Renal cortex interstitium (tissue), 11 donors: Measurements from ENCODE around the gene HNRNPF. TPM values are rescaled to one million over a fixed set of nuclear protein-coding genes. Genes with fewer than 3 reads are reported as not detected.

Experiments
- DNase-seq, 11 donors: peaks; one replicate each; pipeline ENCODE4 v3.0.0-alpha.2; 2013; ENCODE audit warnings: low read depth in 9 of 11, low spot score in 4 of 11; ENCODE audit errors: extremely low read depth in 1 of 11
- polyA plus RNA-seq, 3 donors: library from polyadenylated mRNA; unstranded; fragments of 120-200 nt; gene quantifications; one replicate each; pipeline ENCODE4 v1.2.1, GENCODE V29; 2013; ENCODE audit not compliant: insufficient read length in 3 of 3

Gene HNRNPF
- polyA plus RNA-seq, 3 donors, result 214 to 225 (median 217) TPM

DNA sequence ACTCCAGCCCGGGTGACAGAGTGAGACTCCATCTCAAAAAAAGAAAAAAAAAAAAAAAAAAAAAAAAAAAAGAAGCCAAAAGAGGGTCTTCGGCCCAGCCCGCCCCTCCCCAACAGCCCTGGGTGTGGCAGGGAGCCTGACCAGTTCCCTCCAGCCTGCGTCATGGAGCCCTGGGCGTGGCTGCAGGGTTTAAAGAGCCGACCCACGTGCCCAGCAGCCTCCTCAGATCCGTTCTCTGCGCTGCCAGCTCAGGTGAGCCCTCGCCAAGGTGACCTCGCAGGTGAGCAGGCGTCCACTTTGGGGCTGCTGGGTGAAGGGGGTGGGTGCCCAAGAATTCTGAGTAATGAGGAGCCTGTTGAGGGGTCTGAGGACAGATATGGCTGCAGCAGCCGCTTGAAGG, 37.6 kb downstream of the HNRNPF start, which contains the start of gene FXYD4:
Gene FXYD4, plus strand, starts transcription at position 219 of the 400 bp plus-strand sequence. CDS start 2,111 bp downstream, outside the sequence.
- no peak for DNase-seq

DNA sequence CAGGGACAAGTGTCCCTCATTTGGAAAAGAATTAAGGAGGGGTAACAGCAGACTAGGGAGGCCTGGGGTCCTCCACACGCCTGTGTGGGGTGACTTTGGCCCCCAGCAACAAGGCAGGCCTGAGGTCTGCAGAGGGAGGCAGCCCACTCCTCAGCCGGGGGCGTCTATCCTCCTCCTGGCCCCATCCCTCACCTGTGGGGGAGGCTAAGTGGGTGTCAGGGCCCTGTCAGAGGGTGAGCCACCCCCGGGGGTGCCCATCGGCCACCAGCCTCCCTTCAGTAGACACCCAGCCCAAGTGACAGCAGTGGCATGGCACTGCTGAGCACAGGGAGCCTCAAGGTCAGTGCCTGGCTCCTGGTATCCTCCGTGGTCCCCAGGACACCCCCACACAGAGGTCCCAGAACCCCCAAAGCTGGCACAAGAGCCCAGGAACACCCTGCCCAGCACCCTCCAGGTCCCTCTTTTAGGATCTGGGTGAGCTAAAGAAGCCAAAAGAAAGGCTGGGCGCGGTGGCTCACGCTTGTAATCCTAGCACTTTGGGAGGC, 38.2 kb downstream of the HNRNPF start:
- no peak for DNase-seq

DNA sequence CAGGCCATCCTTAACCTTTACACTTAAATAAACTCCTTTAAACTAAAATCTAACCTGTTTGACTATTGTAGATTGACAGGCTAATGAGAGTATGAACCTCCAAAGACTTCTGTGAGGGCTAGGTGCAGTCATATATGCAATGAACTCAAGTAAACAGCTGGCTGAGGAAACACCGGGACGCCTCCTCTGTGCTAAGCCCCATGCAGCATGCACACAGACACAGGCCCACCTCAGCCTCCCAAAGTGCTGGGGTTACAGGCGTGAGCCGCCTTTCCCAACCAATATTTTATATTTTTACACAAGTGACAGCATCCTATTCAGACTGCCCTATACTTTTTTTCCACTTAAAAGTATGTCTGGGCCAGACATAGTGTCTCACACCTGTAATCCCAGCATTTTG, 39.1 kb downstream of the HNRNPF start:
- DNase-seq, result no peak

DNA sequence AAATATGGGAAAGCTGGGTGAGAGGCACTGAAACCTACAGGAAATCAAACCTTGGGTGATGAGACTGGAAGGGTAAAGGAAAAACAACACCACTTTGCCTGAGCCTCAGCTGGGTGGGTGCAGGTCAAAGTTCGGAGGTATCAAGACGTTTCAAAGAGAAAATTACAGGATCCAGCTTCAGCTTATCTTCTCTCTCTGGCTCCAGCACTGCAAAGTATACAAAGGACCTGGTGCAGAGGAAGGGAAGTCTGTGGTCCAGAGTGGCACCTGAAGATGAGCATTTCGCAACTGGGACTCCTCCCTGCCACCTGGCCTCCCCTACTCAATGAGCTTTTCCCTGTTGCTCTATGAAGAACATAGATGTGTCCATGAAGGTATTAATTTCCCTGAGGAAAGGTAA, 44.0 kb downstream of the HNRNPF start:
- no peak for DNase-seq

DNA sequence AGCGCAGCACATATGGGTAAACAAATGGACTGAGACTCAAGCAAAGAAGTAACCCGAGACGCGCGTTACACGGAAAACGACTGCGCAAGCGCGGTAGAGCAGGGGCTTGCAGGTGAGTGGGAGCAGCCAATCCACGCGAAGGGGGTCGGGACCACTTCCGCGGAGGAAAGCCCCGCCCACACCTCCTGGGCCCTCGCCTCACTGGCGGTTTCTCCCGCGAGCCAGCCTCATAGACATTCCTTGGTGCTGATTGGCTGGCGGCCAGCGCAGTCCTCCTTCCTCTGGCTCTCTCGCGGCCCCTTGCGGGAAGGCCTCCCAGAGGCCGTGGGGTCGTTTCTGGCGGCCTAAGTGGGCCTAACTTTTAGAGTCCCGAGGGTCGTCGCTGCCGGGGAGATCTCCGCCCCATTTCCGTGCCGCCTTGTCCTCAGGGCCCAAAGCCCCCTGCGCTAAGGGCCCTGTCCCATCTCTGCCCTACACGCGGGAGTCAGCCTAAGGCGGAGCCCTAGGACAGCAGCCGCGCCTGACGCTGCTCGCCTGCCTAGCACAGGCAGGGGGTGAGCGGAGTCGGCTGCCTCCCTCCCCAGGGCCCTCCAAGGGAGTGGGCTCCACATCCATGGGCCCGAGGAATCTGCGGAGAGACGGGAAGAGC, 46.7 kb downstream of the HNRNPF start:
- peak; percentile 86 to 97 (median 94) for DNase-seq

DNA sequence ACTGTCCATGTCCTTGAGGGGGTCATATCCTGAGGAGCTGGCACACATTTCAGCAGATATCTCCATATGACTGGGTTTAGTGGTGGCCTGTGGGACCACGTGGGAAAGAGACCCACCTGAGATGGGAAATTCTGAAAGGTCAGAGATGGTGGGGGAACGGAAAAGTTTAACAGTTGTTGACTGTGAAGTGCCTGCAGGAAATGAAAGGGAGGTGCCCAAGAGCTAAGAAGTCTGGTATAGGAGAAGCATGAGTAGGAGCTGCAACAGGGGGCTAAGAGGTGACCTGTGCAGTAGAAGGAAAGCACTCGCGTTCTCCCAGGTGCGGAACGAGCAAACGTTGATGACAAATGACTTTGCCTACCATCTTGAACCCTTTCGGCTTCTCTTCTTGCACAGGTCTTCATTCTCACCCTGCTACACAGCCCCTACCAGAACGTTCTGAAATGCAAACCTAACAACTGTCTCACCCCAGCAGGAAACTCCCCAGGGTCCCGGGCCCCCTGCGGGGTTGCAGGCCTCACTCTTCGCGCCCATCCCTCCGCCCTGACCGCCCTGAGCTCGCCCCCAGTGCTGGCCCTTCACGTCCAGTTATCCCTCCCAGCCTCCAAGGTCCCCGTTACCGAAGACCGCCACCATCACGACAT, 47.3 kb downstream of the HNRNPF start:
- no peak for DNase-seq

DNA sequence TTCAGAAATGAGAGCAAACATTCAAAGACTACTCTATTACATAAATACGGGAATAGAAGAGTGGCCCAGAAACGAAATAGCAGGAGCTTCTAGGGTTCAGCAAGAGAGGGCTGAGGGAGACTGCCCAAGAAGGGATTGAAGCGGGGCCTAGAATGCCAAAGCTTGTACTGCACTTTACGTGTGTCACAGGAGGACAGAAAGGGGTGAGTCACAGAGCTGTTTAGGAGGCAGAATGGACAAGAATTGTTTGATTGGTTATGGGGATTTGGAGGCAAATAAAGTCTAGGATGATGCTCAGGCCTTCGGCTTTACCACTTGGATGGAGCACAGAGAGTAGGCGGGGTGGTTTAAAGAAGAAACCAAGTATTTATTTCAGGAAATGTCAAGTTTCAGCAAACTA, 48.9 kb downstream of the HNRNPF start:
- no peak for DNase-seq

DNA sequence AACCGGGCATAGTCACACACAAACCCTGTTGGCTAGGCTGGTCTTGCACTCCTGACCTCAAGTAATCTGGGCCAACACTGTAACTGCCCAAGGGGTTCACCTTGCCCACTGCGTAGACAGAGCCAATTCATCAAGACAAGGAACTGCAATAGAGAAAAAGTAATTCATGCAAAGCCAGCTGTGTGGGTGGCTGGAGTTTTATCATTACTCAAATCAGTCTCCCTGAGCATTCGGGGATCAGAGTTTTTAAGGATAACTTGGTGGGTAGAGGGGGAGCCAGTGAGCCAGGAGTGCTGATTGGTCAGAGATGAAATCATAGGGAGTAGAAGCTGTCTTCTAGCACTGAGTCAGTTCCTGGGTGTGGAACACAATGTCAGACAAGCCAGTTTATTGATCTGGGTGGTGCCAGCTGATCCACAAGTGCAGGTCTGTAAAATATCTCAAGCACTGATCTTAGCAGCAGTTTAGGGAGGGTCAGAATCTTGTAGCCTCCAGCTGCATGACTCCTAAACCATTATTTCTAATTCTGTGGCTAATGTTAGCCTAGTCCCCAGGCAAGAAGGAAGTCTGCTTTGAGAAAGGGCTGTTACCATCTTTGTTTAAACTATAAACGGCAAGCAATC, 53.1 kb downstream of the HNRNPF start:
- no peak for DNase-seq

DNA sequence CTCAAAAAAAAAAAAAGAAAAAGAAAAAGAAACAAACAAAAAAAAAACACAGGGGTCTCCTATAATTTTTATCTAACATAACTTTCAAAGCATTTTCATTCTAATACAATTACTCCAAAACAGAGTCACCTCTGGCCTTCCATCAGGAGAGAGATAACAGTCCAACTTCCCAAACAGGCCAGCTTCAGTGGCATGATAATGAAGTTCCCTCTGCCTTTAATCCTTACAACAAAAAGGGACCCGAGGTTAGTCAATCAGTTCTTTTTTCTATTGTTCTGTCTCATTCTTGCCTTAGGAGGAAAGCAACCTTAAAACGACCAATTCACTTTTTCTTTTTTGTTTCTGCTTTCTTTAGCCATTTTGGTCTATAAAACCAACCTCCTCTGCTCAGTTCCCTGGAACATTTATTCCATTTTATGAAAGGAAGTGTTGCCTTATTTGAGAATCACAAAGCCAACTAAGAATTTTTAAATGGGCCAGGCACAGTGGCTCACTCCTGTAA, 54.1 kb downstream of the HNRNPF start:
- DNase-seq, result no peak

DNA sequence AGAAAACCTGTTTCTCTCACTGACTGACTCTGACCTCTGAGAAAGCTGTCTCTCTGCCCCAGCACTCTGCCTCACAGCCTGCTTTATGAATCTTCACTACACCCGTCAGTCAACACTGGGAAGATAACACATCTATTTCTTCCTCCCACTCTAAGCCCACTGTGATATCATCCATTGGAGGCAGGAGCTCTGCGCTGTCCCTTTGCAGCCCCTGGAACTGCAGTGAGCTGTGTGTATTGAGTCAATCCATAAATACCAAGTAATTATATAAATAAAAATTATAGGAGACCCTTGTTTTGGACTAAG, 54.7 kb downstream of the HNRNPF start:
- no peak for DNase-seq

DNA sequence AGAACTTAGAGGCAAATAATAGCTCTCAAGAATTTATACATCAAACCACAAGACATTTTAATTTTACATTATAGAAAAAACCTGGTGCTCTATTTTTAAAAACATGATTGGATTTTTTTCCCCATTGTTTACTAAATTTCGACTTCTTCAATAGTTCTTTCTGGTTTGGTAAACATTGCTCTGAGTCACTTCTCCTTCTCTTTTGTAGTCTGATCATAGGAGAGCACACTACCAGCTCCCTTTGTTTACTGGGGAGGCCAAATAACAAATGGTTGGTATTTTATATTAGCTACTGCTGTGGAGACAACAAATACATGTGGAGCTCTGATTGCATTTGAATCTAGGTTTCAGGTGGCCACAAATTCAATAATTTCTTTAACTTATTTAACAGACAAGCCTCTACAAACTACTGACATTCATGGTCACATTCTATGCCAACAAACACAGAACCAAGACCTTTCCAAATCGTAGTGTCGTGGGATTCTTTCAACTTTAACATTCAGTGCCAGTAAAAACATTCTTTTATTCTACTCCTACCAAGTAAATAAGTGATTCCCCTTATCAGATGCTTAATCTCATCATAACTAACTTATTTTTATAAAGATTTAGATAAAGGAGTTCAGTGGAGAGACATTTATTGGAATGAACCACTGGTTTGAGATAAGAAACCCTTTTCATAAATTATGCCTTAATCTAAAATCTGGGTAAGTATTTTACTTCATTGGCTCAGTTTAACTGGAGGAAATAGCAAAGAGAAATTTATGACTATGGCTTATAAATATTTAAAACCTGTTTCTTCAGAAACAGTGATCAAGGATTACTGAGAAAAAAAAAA, 55.3 kb downstream of the HNRNPF start:
- no peak for DNase-seq

DNA sequence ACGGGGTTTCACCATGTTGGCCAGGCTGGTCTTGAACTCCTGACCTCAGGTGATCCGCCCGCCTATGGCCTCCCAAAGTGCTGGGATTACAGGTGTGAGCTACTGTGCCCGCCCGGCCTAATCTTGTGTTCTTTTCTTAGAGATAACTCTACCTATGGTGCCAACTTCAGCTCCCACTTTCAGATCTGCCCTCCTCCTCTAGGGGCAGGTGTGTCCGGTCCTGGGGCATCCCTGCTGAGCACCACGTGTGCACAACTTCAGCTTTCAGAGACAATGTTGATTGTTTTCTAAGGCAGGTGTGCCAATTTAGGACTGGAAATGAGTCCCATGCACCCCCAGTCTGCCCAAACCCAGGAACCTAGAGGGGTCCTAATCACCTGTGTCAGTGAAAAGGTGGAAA, 56.0 kb downstream of the HNRNPF start:
- no peak for DNase-seq

DNA sequence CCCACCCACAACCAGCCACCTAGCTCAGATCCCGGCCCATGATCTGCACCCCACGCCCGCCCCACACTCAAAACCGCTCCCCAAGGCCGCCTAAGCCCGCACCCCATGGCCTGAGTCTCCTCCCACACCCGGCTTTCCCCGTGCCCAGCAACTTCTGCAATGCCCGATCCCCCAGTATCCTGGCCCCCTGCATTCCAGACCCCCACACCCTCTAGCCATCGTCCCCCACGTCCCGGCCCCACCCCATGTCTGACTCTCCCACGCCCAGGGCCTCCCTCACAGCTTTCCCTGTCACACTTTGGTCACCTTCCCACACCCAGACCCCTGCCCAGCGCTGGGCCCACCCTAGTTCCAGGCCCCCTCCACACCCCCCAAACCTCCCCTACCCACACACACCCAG, 57.7 kb downstream of the HNRNPF start:
- DNase-seq, result no peak

DNA sequence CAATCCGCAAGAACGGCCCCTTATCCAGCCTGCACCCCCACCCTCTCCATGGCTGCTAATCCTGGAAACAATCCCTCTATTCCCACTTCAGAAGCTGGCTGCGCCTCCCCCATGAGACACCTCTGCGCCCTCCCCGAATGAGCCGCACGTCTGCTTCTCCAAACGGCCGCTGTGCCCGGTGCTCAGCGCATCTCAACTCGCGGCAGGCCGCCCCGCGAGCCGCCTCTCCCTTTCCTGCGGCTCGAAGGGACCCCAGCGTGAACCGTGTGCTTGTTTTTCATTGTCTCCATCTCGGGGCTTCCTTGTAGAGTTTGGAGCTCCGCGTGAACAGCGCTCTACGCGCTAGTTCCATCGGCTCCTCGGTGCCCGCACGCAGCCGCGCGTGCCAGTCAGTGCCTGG, 58.3 kb downstream of the HNRNPF start:
- DNase-seq, result no peak

DNA sequence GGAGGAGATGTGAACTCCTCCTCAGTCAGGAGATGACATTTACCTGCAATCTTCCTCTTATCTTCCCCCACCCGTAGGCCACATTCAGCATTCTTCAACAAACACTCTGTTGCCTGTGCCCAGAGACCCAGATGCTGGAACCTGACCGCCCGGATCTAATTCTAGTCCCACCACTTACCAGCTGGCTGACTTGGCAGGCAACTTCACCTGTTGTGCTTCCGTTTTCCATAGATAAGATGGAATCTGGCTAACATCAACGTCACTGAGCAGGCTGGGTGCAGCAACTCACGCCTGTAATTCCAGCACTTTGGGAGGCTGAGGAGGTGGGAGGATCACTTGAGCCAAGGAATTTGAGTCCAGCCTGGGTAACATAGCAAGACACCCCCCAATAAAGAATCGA, 58.8 kb downstream of the HNRNPF start:
- DNase-seq, result no peak

DNA sequence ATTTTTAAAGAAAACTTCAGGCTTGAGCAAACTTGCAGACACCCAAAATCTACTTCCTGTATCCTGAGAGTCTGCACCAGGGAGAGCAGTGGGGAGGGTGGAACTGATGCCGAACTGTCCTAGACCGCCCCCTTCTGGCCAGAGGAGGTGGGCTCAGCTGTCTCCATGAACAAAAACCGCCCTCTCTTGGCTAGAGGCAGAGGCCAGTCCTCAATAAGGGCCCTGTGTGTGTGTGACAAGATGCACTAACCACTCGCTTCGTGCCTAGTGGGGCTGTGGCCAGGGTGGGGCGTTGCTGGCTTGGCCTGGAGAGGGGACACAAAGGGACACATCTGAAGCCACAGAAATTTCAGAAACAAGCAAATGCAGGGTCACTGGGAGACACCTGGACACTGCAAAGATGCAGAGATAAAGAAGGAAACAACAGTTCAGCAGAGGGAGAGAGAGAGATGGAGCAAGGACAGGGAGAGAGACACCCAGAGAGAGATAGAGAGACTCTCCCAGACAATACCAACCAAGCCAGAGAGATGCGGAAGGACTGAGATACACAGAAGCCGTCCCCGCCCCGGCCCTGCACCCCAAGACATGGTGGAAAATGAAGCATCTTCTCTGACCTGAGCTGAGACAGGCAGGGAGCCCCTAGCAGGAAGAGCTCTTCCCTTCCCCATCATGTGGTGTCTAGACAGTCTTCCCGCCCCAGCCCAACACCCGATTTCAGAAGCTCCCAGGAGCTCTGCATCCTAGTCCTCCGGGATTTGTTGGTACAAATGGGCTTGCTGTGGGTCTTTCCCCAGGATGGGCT, 60.3 kb downstream of the HNRNPF start:
- DNase-seq, result peak; percentile 61 to 86 (median 74)

DNA sequence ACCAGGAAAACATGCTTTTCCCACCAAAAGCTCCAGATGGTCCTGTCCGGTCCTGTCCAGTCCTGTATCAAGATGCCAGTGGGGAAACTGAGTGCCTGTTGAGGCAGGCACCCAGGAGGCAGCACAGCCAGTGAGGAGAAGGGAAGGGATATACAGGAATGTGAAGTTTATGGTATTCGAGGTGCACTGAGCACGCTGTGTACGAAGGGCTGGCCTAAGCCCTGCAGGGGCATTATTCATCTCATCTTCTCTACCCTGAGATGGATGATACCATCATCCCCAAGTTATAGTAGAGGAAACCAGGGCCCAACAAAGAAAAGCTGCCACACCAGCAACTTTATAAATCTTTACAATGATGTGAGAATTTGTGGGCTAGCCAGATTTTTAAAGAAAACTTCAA, 61.0 kb downstream of the HNRNPF start:
- no peak for DNase-seq

DNA sequence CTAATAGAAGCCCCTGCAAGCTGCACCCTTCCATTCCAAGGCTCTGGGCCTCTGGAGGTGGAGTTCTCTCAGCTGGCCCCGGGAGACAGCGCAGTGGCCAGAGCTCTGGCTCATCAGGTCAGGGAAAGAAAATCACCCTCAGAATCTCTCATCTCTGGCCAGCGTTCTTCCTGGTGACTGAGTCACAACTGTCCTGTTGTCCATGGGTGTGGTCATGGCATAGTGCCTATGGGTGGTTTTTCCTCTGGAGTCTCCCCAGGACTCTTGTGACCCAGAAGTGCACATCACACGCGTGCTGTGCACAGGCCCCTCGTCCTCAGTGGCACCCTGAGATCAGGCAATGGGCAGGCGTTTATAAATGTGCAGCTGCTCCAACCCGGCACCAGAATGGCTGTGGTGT, 64.9 kb downstream of the HNRNPF start:
- no peak for DNase-seq

DNA sequence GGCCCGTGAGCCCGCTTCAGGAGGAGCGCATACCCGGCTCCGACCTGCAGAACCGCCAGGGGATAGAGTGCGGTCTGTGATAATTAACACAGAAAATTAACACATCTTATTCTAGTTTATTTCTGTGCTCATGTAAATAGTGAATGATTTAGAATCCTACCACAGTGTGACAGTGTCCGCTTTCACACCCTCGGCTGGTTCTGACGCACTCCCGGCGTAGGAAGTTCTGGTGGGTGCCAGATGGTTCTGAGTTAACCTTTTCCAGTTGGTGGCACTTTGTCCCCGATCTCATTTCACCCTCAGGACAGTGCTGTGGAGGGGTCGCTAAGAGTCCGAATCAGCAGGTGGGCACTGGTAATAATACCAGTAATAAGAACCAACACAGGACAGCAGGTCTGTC, 65.9 kb downstream of the HNRNPF start:
- no peak for DNase-seq
